H1 (cell line): ENCODE measurements around the gene TAOK2. TPM values are rescaled to one million over a fixed set of nuclear protein-coding genes. Genes with fewer than 3 reads are reported as not detected.

ENCODE experiments used
- CTCF ChIA-PET: fragments of 300-600 bp; sonication (Branson Sonifier 250); formaldehyde crosslinking; loops from one replicate; lab custom pipeline; 2021; ENCODE audit not compliant: partially characterized antibody; lab: Charles Lee
- POLR2A ChIA-PET: fragments of 300-600 bp; sonication (Branson Sonifier 250); formaldehyde crosslinking; loops from one replicate; lab custom pipeline; 2021; ENCODE audit warnings: inconsistent platforms; ENCODE audit not compliant: partially characterized antibody; lab: Charles Lee
- DNase-seq, 2 experiments: peaks; one replicate each; pipeline versions ENCODE4 v3.0.0 to v3.0.0-alpha.2; 2010 to 2022; ENCODE audit warnings: low spot score in 2 of 2, low read depth in 1 of 2, mixed read lengths in 1 of 2
- FAIRE-seq: peaks from 2 replicates; lab custom pipeline; 2011; peaks lifted over from hg19 to GRCh38; lab: Jason Lieb, UNC
- H2AFZ ChIP-seq: 2 replicates; pipeline ENCODE4 v1.8.1; 2012; ENCODE audit warnings: low read length, inconsistent platforms
- H2AK5ac ChIP-seq: 2 replicates; pipeline ENCODE4 v1.6.1; 2013; ENCODE audit warnings: low read depth, low read length
- H2BK120ac ChIP-seq: replicated peaks from 2 replicates; pipeline ENCODE3; 2013; ENCODE audit warnings: low read depth, low read length, inconsistent platforms
- H2BK12ac ChIP-seq: 2 replicates; pipeline ENCODE4 v1.6.1; 2013; ENCODE audit warnings: low read depth, low read length
- H2BK15ac ChIP-seq: 2 replicates; pipeline ENCODE4 v1.6.1; 2013; ENCODE audit warnings: low read length
- H2BK20ac ChIP-seq: 2 replicates; pipeline ENCODE4 v1.6.1; 2013; ENCODE audit warnings: low read length
- H2BK5ac ChIP-seq: 2 replicates; pipeline ENCODE4 v1.6.1; 2013; ENCODE audit warnings: low read depth, low read length
- H3K14ac ChIP-seq: 2 replicates; pipeline ENCODE4 v1.6.1; 2013; ENCODE audit warnings: inconsistent platforms; ENCODE audit not compliant: insufficient read length
- H3K18ac ChIP-seq: 2 replicates; pipeline ENCODE4 v1.6.1; 2013; ENCODE audit warnings: low read length; ENCODE audit errors: extremely low read depth
- H3K23ac ChIP-seq: 2 replicates; pipeline ENCODE4 v1.6.1; 2013; ENCODE audit warnings: inconsistent platforms; ENCODE audit not compliant: insufficient read length
- H3K23me2 ChIP-seq: 2 replicates; pipeline ENCODE4 v1.6.1; 2013; ENCODE audit warnings: low read depth, low read length
- H3K27ac ChIP-seq: 2 replicates; pipeline ENCODE4 v1.6.1; 2011; ENCODE audit warnings: low read depth, low read length, inconsistent platforms
- H3K27me3 ChIP-seq, 4 experiments: replicated peaks in 1 of 4; 1 replicate in 1 of 4; 2 replicates in 3 of 4; pipeline versions ENCODE4 v1.6.1 to v1.8.1; 2011 to 2013; ENCODE audit warnings: low read length in 3 of 4, mild to moderate bottlenecking in 3 of 4, inconsistent platforms in 2 of 4, mixed read lengths in 2 of 4, moderate library complexity in 1 of 4; ENCODE audit not compliant: control insufficient read depth in 3 of 4, insufficient read depth in 3 of 4; ENCODE audit errors: extremely low read depth in 1 of 4
- H3K36me3 ChIP-seq, 4 experiments: 2 replicates each; pipeline versions ENCODE4 v1.6.1 to v1.8.1; 2011 to 2013; ENCODE audit warnings: mild to moderate bottlenecking in 4 of 4, low read length in 3 of 4, moderate library complexity in 2 of 4, control low read depth in 1 of 4, inconsistent platforms in 1 of 4; ENCODE audit not compliant: insufficient read depth in 4 of 4, control insufficient read depth in 2 of 4
- H3K4ac ChIP-seq: replicated peaks from 2 replicates; pipeline ENCODE3; 2013; ENCODE audit warnings: low read length, low read depth, mixed read lengths, inconsistent platforms; ENCODE audit not compliant: insufficient read length
- H3K4me1 ChIP-seq, 4 experiments: replicated peaks in 1 of 4; 1 replicate in 1 of 4; 2 replicates in 3 of 4; pipeline versions ENCODE4 v1.6.1 to v1.8.1; 2011 to 2013; ENCODE audit warnings: low read length in 3 of 4, inconsistent platforms in 2 of 4, mixed read lengths in 1 of 4; ENCODE audit not compliant: insufficient read depth in 4 of 4, control insufficient read depth in 3 of 4
- H3K4me2 ChIP-seq, 2 experiments: 2 replicates each; pipeline versions ENCODE4 v1.6.1 to v1.8.1; 2011 to 2013; ENCODE audit warnings: low read depth in 2 of 2, low read length in 2 of 2, control low read depth in 1 of 2, inconsistent platforms in 1 of 2, mild to moderate bottlenecking in 1 of 2; ENCODE audit not compliant: insufficient read depth in 1 of 2
- H3K4me3 ChIP-seq, 4 experiments: fragments of 200-600, 300-600 bp in 1 of 4; sonication (generic), shearing (Covaris generic), sonication (Bioruptor Twin) in 1 of 4; 2 replicates each; pipeline versions ENCODE4 v1.5.1 to v1.8.1; 2011 to 2016; ENCODE audit warnings: low read length in 4 of 4, low read depth in 3 of 4, control low read depth in 2 of 4, inconsistent platforms in 2 of 4, mild to moderate bottlenecking in 2 of 4, mixed read lengths in 1 of 4, moderate library complexity in 1 of 4; ENCODE audit not compliant: insufficient read depth in 2 of 4; ENCODE audit errors: extremely low read depth in 1 of 4
- H3K56ac ChIP-seq: replicated peaks from 2 replicates; pipeline ENCODE3; 2013; ENCODE audit warnings: low read depth, mild to moderate bottlenecking, mixed read lengths, low read length, inconsistent platforms; ENCODE audit not compliant: insufficient read length
- H3K79me1 ChIP-seq: 2 replicates; pipeline ENCODE4 v1.6.1; 2013; ENCODE audit warnings: low read depth, low read length, control low read depth
- H3K79me2 ChIP-seq, 2 experiments: 2 replicates each; pipeline versions ENCODE4 v1.6.1 to v1.8.1; 2012 to 2013; ENCODE audit warnings: low read length in 2 of 2, mild to moderate bottlenecking in 2 of 2, inconsistent platforms in 1 of 2; ENCODE audit not compliant: insufficient read depth in 2 of 2, control insufficient read depth in 1 of 2
- H3K9ac ChIP-seq, 4 experiments: replicated peaks in 1 of 4; 1 replicate in 1 of 4; 2 replicates in 3 of 4; pipeline versions ENCODE4 v1.6.1 to v1.8.1; 2011 to 2013; ENCODE audit warnings: low read depth in 3 of 4, low read length in 3 of 4, control low read depth in 2 of 4, mild to moderate bottlenecking in 2 of 4, moderate library complexity in 2 of 4, inconsistent platforms in 1 of 4; ENCODE audit errors: extremely low read depth in 1 of 4
- H3K9me3 ChIP-seq, 2 experiments: 2 replicates each; pipeline versions ENCODE4 v1.6.1 to v1.8.1; 2012 to 2013; ENCODE audit warnings: mild to moderate bottlenecking in 2 of 2, moderate library complexity in 2 of 2, control low read depth in 1 of 2, inconsistent platforms in 1 of 2, low read depth in 1 of 2, low read length in 1 of 2, mixed read lengths in 1 of 2; ENCODE audit not compliant: insufficient read depth in 2 of 2
- H4K20me1 ChIP-seq, 2 experiments: replicated peaks in 1 of 2; 2 replicates each; pipeline versions ENCODE3 to v1.8.1; 2011 to 2013; ENCODE audit warnings: inconsistent platforms in 2 of 2, low read length in 2 of 2, mild to moderate bottlenecking in 1 of 2; ENCODE audit not compliant: insufficient read depth in 2 of 2, control insufficient read depth in 1 of 2
- H4K5ac ChIP-seq: 2 replicates; pipeline ENCODE4 v1.6.1; 2013; ENCODE audit warnings: low read length, low read depth, mixed read lengths, inconsistent platforms; ENCODE audit not compliant: insufficient read length
- H4K8ac ChIP-seq: 2 replicates; pipeline ENCODE4 v1.8.0; 2013; ENCODE audit warnings: mild to moderate bottlenecking, moderate library complexity, low read length, inconsistent platforms; ENCODE audit not compliant: insufficient read depth; ENCODE audit errors: extremely low read depth
- H4K91ac ChIP-seq: replicated peaks from 2 replicates; pipeline ENCODE3; 2013; ENCODE audit warnings: low read length, mixed read lengths, inconsistent platforms; ENCODE audit not compliant: insufficient read length
- CTCF ChIP-seq, 3 experiments: IDR thresholded peaks; 1 replicate in 2 of 3; 2 replicates in 1 of 3; pipeline versions ENCODE4 v1.5.1 to v1.6.1; 2011; ENCODE audit warnings: low read length in 3 of 3, mild to moderate bottlenecking in 3 of 3, inconsistent platforms in 2 of 3, low read depth in 1 of 3, moderate library complexity in 1 of 3; ENCODE audit not compliant: insufficient read depth in 1 of 3; ENCODE audit errors: control extremely low read depth in 1 of 3
- EZH2 ChIP-seq: fragments of 200-600 bp; sonication (generic); IDR thresholded peaks from 2 replicates; pipeline ENCODE4 v1.7.1; 2012; ENCODE audit warnings: low read depth, mild to moderate bottlenecking, moderate library complexity, low read length, inconsistent platforms; ENCODE audit not compliant: severe bottlenecking
- RAD21 ChIP-seq, 2 experiments: IDR thresholded peaks in 1 of 2; conservative IDR thresholded peaks in 1 of 2; 2 replicates each; pipeline ENCODE4 v1.6.1; 2011; ENCODE audit warnings: low read depth in 2 of 2, low read length in 2 of 2, improper control_type of control experiment in 1 of 2, inconsistent platforms in 1 of 2, mild to moderate bottlenecking in 1 of 2, moderate library complexity in 1 of 2
- USF2 ChIP-seq: IDR thresholded peaks from 2 replicates; pipeline ENCODE4 v1.6.1; 2011; ENCODE audit warnings: low read length, improper control_type of control experiment
- WGBS, 2 experiments: shearing (Covaris generic) in 1 of 2; methylation state at CpG; one replicate each; pipeline versions ENCODE4 v1.1.6 to v1.1.7; 2013 to 2015; ENCODE audit warnings: low lambda C conversion rate in 2 of 2, mixed read lengths in 2 of 2, inconsistent platforms in 1 of 2, low coverage in 1 of 2, missing lambda C conversion rate in 1 of 2; ENCODE audit not compliant: insufficient replicate concordance in 2 of 2, insufficient coverage in 1 of 2, insufficient read length in 1 of 2; ENCODE audit errors: extremely low coverage in 1 of 2, missing lambda C conversion rate in 1 of 2; 5-methylcytosine and 5-hydroxymethylcytosine counted together
- polyA plus RNA-seq, 7 experiments: library from polyadenylated mRNA; depleted of rRNA in 3 of 7; stranded (reverse) in 5 of 7; unstranded in 2 of 7; fragments of >200 nt in 5 of 7; fragments of 200-250 nt in 2 of 7; gene quantifications; 1 replicate in 5 of 7; 2 replicates in 1 of 7; 4 replicates in 1 of 7; pipeline versions ENCODE4 v1.2.1 to v1.2.3, GENCODE V29; 2011 to 2013; ENCODE audit warnings: missing spikeins in 2 of 7, mixed read lengths in 2 of 7
- total RNA-seq: library from RNA; stranded (reverse); fragmentation: NEBNext Ultra II Directional; extraction: Animal tissue kit (Norgen Biotek cat#: 25700); gene quantifications from 2 replicates; pipeline ENCODE4 v1.2.1, GENCODE V29; 2021

TAOK2 gene
- total and polyA plus RNA-seq, 2 of the 8 experiments (the other 6 are each of a cell fraction or from before 2014, with no cell fraction given), result 13.5 to 32.6 TPM

- Histone ChIP-seq H3K4me3 (no peak overlapping the region), H3K23ac (no peak overlapping the region), H3K4me1 (no peaks in the 10 kb centered on the region), H3K79me2 (no peaks in the 10 kb centered on the region), H4K5ac (no peak overlapping the region), H2AFZ (no peak overlapping the region), H4K20me1 (peaks cover 0 to 5% of the 10 kb centered on the region in 2 experiments), H3K9me3 (no peaks in the 10 kb centered on the region), H2BK5ac (no peak overlapping the region), H2BK15ac (no peak overlapping the region), H2BK12ac (no peak overlapping the region), H3K18ac (no peak overlapping the region), H3K36me3 (no peaks in the 10 kb centered on the region), H3K14ac (no peak overlapping the region), H3K27ac (no peak overlapping the region), H3K4ac (no peak overlapping the region), H3K79me1 (peaks cover 3% of the 10 kb centered on the region; the same call in 1 of the 2 replicates), H2BK120ac (no peak overlapping the region), H3K23me2 (peaks cover 6% of the 10 kb centered on the region; the same call in 1 of the 2 replicates), H3K27me3 (peaks cover 0 to 6% (median 1%) of the 10 kb centered on the region in 4 experiments; a peak in 3 of 7 replicates), H4K91ac (no peak overlapping the region), H2AK5ac (no peak overlapping the region), H4K8ac (no peak overlapping the region), H3K4me2 (no peak overlapping the region), H2BK20ac (no peak overlapping the region), H3K56ac (no peak overlapping the region), H3K9ac (no peak overlapping the region)
- no peak for DNase-seq
- no peak for FAIRE-seq
- CTCF ChIA-PET, result interaction anchor here (0.5 to 3.7 kb wide), 12 partner anchors 10 to 193 kb away, joined by 3 to 25 read pairs (median 3); partner anchors contain the start of genes TBX6 and TLCD3B
- WGBS, 2 experiments, result 49% methylated on average over 5 of the region's 5 CpGs; no CpG with 5 or more reads in 1 of the 2 experiments
- POLR2A ChIA-PET, result no interaction called here
- TF ChIP-seq USF2, result no peak
- TF ChIP-seq CTCF (IDR thresholded peaks at IDR 0.05; ENCODE audit: control extremely low read depth in 1 of 3, insufficient read depth in 1 of 3, low read depth in 1 of 3, low read length in 3 of 3), result peak in 2 of 3 experiments; percentile 1 to 41; a peak in 2 of 4 replicates
- TF ChIP-seq RAD21 (IDR thresholded peaks at IDR 0.05 in 1 of 2, conservative IDR thresholded peaks at IDR 0.05 in 1 of 2; ENCODE audit: low read depth in 2 of 2, low read length in 2 of 2), result peak; percentile 10 to 36; a peak in 2 of 4 replicates
- TF ChIP-seq EZH2, result no peak
Observed at GRCh38 chr16:30041841-30042240, 68.2 kb downstream of the TAOK2 start.
